Measurements from ENCODE around the gene GDF15.
"Not testable (repeated sequence)": the region's sequence is repeated elsewhere in the genome, so short reads cannot be mapped to it uniquely, and the experiment has no call there.

GDF15 gene

GRCh38 chr19:18364277-18364825 lies 21.6 kb upstream of the GDF15 start:
- not testable (repeated sequence) for DNase-seq

GRCh38 chr19:18364826-18365528 lies 21.0 kb upstream of the GDF15 start:
- DNase-seq, result no peak

- no peak for DNase-seq
Measured at GRCh38 chr19:18366021-18366435, 19.9 kb upstream of the GDF15 start.

GRCh38 chr19:18368504-18369222 lies 17.3 kb upstream of the GDF15 start:
- no peak for DNase-seq

- DNase-seq, result no peak
Measured at GRCh38 chr19:18373407-18373891, 12.5 kb upstream of the GDF15 start.

- DNase-seq, result peak; percentile 58
Measured at GRCh38 chr19:18373892-18374629, 11.9 kb upstream of the GDF15 start.

- no peak for DNase-seq
Measured at GRCh38 chr19:18377026-18377425, 8.9 kb upstream of the GDF15 start.

GRCh38 chr19:18379803-18380747 lies 5.9 kb upstream of the GDF15 start:
- DNase-seq, result no peak

- DNase-seq, result no peak
Measured at GRCh38 chr19:18380843-18381242, 5.1 kb upstream of the GDF15 start.

GRCh38 chr19:18383622-18384021 lies 2.3 kb upstream of the GDF15 start:
- not testable (repeated sequence) for DNase-seq

- DNase-seq, result no peak
Measured at GRCh38 chr19:18384775-18385174, 1.2 kb upstream of the GDF15 start.

GRCh38 chr19:18385359-18385674 lies 641 bp upstream of the GDF15 start:
- no peak for DNase-seq

- DNase-seq, result no peak
Measured at GRCh38 chr19:18386543-18387271, 749 bp downstream of the GDF15 start.

GRCh38 chr19:18388100-18388959 lies 2.4 kb downstream of the GDF15 start:
- DNase-seq, result peak; percentile 75

- no peak for DNase-seq
Measured at GRCh38 chr19:18388960-18389725, 3.2 kb downstream of the GDF15 start.

GRCh38 chr19:18389726-18390064 lies 3.7 kb downstream of the GDF15 start:
- DNase-seq, result no peak

- no peak for DNase-seq
Measured at GRCh38 chr19:18390065-18390907, 4.3 kb downstream of the GDF15 start.

GRCh38 chr19:18391509-18392075 lies 5.6 kb downstream of the GDF15 start:
- no peak for DNase-seq

- DNase-seq, result no peak
Measured at GRCh38 chr19:18392417-18392816, 6.5 kb downstream of the GDF15 start.

All from CD4-positive, alpha-beta T cell treated with Interleukin-4 for 4 hours (primary cell).